Measurements from ENCODE around the gene LARP7. TPM values are rescaled to one million over a fixed set of nuclear protein-coding genes. Genes with fewer than 3 reads are reported as not detected.

Gene LARP7
- total RNA-seq (2021; ENCODE audit: unreplicated experiment) (39.5 TPM), Bru-seq, nascent RNA (percentile 87 among the genes with signal in this experiment), BruChase-seq, experiment 1, labeled RNA remaining after a 6-hour chase (percentile 89 among the genes with signal in this experiment), BruChase-seq, experiment 2, labeled RNA remaining after a 2-hour chase (percentile 83 among the genes with signal in this experiment)
- 11.3 and 15.3 TPM in 2 replicates for polyA plus RNA-seq (2012)
- long read RNA-seq, transcript LARP7-202 (13 exons, 2,286 nt) = major isoform, 14 of 54 reads
- long read RNA-seq, transcript LARP7-201 (13 exons, 2,164 nt) = minor isoform, 6 of 54 reads
- long read RNA-seq, partial matches to known transcripts = 18 of 54 reads
- long read RNA-seq, other reads (novel, unspliced or antisense) = 15 of 54 reads

- Histone ChIP-seq H3K36me3 (ENCODE audit: control insufficient read depth in 1 of 2, insufficient read depth in 2 of 2, low read length in 2 of 2) (0 out of 4 replicates have a peak, but pooled peaks cover 0 to 2% of the 10 kb centered on the region in 2 experiments), H2AFZ (ENCODE audit: low read depth, low read length, poor library complexity, severe bottlenecking) (peak within 1 kb of the TSS; percentile 73), H3K27ac (ENCODE audit: low read depth, low read length) (peak within 1 kb of the TSS; percentile 66), H3K4me1 (ENCODE audit: control insufficient read depth in 1 of 2, insufficient read depth in 2 of 2, low read length in 2 of 2) (peaks cover 3 to 17% of the 10 kb centered on the region in 2 experiments; a peak in 3 of 4 replicates), H3K9me3 (ENCODE audit: control insufficient read depth in 1 of 2, insufficient read depth in 1 of 2, low read depth in 1 of 2, low read length in 2 of 2) (no peaks in the 10 kb centered on the region), H3K4me3 (replicated peaks in 1 of 2; ENCODE audit: low read depth in 1 of 2, low read length in 2 of 2) (peak within 1 kb of the TSS; percentile 72 to 87), H3K9me2 (ENCODE audit: insufficient read depth) (no peaks in the 10 kb centered on the region), H3K9ac (ENCODE audit: low read length) (peak within 1 kb of the TSS; percentile 81), H3K4me2 (ENCODE audit: low read length) (peak within 1 kb of the TSS; percentile 81), H3K79me2 (ENCODE audit: insufficient read depth, low read length) (peaks cover 82% of the 10 kb centered on the region), H3K27me3 (ENCODE audit: insufficient read depth, low read length) (no peaks in the 10 kb centered on the region), H4K20me1 (ENCODE audit: insufficient read depth) (no peaks in the 10 kb centered on the region; the same call in 1 of the 2 replicates)
- ChIA-PET CTCF (interaction anchor here (0.7 kb wide), 1 partner anchor 128 kb away, joined by 5 read pairs; no protein-coding TSS in a partner anchor), POLR2A (no interaction called here), RAD21 (ENCODE audit: low non-redundant PET in 1 of 2, low total read pairs in 2 of 2, uncharacterized antibody in 2 of 2, unreplicated experiment in 2 of 2) (interaction anchor here in 1 of 2 experiments (0.7 kb wide), 1 partner anchor 70 kb away, joined by 4 read pairs; no protein-coding TSS in a partner anchor)
- ATAC-seq (peak; percentile 93), DNase-seq (ENCODE audit: low read depth, low spot score) (peak; percentile 99)
- BruUV-seq (replicated peaks) = no TSS peak
- intact Hi-C loops (cut with micrococcal nuclease) = loop anchor here (5.0 kb wide), 1 partner anchor 455 kb away; no protein-coding TSS in a partner anchor
- TF ChIP-seq SP1 (IDR thresholded peaks at IDR 0.05; ENCODE audit: low read depth) (peak; percentile 91), CBX3 (IDR thresholded peaks at IDR 0.05; ENCODE audit: low read depth) (peak; percentile 51; the same call in 1 of the 2 replicates), EZH2 (IDR thresholded peaks at IDR 0.05) (no peak), ELF1 (IDR thresholded peaks at IDR 0.05; ENCODE audit: borderline replicate concordance, low read depth) (peak; percentile 88), ZBTB33 (IDR thresholded peaks at IDR 0.05; ENCODE audit: extremely low read depth, insufficient replicate concordance, low read length) (peak; percentile 52), TCF7L2 (IDR thresholded peaks at IDR 0.05; ENCODE audit: borderline replicate concordance, extremely low read depth, insufficient read depth, insufficient read length) (peak; percentile 43), REST (IDR thresholded peaks at IDR 0.05; ENCODE audit: low read depth) (no peak), ZNF274 (IDR thresholded peaks at IDR 0.05; ENCODE audit: low read depth, low read length) (no peak), RAD21 (IDR thresholded peaks at IDR 0.05; ENCODE audit: low read depth) (no peak), CEBPB (IDR thresholded peaks at IDR 0.05; ENCODE audit: low read depth) (peak; percentile 56; the same call in 1 of the 2 replicates), YY1 (IDR thresholded peaks at IDR 0.05; ENCODE audit: extremely low read depth, insufficient replicate concordance, low read depth, low read length) (peak; percentile 48), JUND (IDR thresholded peaks at IDR 0.05) (no peak)
- TF ChIP-seq, protein P1, sequence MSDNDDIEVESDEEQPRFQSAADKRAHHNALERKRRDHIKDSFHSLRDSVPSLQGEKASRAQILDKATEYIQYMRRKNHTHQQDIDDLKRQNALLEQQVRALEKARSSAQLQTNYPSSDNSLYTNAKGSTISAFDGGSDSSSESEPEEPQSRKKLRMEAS (IDR thresholded peaks at IDR 0.05) = no peak; the same call in 1 of the 2 replicates
- TF ChIP-seq, protein P2, sequence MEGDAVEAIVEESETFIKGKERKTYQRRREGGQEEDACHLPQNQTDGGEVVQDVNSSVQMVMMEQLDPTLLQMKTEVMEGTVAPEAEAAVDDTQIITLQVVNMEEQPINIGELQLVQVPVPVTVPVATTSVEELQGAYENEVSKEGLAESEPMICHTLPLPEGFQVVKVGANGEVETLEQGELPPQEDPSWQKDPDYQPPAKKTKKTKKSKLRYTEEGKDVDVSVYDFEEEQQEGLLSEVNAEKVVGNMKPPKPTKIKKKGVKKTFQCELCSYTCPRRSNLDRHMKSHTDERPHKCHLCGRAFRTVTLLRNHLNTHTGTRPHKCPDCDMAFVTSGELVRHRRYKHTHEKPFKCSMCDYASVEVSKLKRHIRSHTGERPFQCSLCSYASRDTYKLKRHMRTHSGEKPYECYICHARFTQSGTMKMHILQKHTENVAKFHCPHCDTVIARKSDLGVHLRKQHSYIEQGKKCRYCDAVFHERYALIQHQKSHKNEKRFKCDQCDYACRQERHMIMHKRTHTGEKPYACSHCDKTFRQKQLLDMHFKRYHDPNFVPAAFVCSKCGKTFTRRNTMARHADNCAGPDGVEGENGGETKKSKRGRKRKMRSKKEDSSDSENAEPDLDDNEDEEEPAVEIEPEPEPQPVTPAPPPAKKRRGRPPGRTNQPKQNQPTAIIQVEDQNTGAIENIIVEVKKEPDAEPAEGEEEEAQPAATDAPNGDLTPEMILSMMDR (IDR thresholded peaks at IDR 0.05 in 2 of 3, conservative IDR thresholded peaks at IDR 0.05 in 1 of 3; ENCODE audit: borderline replicate concordance in 1 of 3, insufficient read depth in 1 of 3, low read depth in 2 of 3, low read length in 2 of 3) = peak; percentile 18 to 67 (median 67); a peak in 4 of 6 replicates
These were observed at the start of gene LARP7, which contains the start of gene ZGRF1 for GRCh38 chr4:112636688-112637551. Gene LARP7 (plus strand): TSS chr4:112637143. CDS start chr4:112644670, 7,527 bp downstream. Gene ZGRF1 (minus strand): TSS chr4:112636909. CDS start chr4:112633176, 3,733 bp downstream.
